SIG-M5 treated with dmso at 0.1 percent for 504 hours (cell line): Measurements from ENCODE around the gene GOT2.
"Not testable (repeated sequence)": the region's sequence is repeated elsewhere in the genome, so short reads cannot be mapped to it uniquely, and the experiment has no call there.

Experiments used
- DNase-seq: peaks from one replicate; lab custom pipeline; 2025; ENCODE audit not compliant: unreplicated experiment; lab: John Stamatoyannopoulos, UW

Gene GOT2

DNA sequence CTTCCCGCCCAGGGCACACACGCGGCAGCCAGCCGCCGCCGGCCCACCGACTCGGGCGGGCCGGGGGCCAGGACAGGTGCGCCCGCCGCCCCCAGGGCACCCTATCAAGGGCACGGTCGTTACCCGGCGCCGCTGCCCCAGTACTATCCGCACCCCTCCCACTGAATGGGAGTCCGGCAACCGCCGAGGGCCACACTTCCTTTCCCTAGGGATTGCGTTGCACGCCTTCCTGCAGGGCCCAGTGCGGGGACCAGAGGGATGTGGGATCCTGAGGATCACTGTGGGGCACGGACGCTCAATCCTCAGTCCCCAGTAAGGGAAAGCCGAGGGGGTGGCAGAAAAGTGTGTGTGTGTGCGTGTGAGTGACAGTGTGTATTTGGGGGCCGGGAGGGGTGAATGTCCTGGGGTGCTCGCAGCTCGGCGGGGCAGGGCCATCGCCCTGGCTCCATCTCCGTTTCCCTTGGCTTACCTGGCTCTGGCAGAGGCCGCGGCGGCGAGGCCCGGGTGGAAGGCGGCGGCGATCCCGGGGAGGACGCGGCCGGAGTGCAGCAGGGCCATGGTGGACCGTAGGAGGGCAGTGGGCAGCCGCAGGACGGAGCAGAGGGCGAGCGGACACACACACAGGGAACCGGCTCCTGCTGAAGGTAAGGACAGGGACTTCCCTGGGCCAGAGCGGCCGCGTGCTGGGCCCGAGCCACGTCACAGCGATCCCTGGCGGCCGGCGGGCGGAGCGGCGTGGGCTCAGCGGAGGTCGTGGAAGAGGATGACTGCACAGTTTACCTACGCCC, at the start of gene GOT2:
TSS of gene GOT2 (minus strand) at position 646 of the 788 bp plus-strand sequence. CDS start at position 558, 88 bp downstream.
- DNase-seq: peak; percentile 69

DNA sequence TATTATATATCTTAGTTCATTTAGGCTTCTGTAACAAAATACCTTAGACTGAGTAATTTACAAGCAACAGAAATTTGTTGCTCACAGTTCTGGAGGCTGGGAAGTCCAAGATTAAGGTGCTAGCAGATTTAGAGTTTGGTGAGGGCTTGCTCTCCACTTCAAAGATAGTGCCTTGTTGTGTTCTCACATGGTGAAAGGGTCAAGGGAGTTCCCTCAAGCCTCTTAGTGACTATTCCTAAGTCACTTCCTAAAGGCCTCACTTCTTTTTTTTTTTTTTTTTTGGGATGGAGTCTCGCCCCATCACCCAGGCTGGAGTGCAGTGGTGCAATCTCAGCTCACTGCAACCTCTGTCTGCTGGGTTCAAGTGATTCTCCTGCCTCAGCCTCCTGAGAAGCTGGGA, 45.2 kb upstream of the GOT2 start:
- DNase-seq: not testable (repeated sequence)

DNA sequence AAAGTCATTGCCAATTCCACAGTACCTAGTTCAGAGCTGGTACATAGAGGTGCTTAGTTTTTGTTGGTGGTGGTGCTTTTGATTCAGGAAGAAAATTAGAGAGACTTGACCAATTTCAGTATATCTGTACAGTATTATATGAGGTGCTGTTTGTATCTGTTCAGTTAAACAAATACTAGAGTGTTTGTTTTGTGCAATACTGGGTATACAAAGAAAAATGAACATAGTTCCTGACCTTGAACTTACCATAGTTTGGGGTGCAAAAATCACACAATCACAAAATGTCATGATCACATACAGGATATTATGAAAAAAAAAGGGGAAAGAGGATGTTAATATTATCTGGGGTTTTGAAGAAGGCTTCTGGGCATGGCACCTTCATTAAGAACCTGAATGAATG, 39.8 kb upstream of the GOT2 start:
- DNase-seq: no peak

DNA sequence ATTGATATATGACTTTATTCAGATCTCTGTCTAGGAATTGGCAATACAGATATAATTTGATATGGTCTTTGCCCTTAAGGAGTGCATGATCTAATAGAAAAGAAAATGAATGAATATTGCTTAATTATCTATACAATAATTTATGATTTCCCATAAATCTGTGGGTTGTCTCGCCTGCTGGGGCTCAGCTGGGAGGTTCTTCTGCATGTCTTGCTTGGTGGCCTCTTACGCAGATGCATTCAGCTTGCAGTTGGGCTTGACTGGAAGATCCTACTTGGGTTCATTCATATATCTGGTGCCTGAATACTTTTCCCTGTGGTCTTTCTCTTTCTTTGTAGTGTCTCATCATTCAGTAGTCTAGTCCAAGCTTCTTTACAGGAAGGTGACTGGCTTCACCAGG, 34.0 kb upstream of the GOT2 start:
- no peak for DNase-seq

DNA sequence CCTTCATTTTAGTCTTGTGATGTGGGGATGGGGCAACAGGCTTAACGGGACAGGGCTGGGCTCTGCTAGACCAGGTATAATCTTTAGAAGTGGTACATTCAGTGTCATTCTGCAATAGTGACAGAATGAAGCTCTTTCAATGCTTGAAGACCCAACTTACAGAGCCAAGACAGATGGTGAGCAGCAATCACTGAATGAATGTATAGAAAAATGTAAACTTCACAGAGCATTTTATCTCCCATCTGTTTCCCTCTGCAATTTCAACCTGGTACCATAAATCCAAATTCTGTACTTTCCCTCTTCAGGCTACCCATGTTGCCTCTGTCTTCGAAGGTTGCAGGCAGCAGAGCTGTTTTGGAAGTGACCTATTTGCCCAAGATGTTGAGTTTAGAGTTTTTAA, 33.5 kb upstream of the GOT2 start:
- no peak for DNase-seq

DNA sequence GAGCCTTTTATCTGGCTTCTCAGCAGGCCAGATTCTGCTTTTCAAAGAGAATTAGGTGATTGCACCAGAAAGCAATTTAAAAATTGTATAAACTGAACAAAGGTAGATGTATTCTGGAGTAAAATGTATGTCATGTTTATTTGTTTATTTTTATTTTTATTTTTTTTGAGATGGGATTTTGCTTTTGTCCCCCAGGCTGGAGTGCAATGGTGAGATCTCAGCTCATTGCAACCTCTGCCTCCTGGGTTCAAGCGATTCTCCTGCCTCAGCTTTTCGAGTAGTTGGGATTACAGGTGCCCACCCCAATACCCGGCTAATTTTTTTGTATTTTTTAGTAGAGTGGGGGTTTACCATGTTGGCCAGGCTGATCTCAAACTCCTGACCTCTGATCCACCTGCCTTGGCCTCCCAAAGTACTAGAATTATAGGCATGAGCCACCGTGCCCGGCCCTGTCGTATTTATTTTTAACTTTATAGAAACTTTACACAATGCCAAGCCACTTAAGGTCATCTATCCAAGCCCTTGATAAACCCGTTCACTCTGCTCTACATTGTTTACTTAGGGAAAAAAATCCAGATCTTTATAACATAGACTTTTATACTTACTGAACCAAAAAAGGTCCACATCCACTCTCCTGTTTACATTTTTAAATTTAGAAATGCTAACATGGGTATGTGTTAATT, 22.7 kb upstream of the GOT2 start:
- no peak for DNase-seq

DNA sequence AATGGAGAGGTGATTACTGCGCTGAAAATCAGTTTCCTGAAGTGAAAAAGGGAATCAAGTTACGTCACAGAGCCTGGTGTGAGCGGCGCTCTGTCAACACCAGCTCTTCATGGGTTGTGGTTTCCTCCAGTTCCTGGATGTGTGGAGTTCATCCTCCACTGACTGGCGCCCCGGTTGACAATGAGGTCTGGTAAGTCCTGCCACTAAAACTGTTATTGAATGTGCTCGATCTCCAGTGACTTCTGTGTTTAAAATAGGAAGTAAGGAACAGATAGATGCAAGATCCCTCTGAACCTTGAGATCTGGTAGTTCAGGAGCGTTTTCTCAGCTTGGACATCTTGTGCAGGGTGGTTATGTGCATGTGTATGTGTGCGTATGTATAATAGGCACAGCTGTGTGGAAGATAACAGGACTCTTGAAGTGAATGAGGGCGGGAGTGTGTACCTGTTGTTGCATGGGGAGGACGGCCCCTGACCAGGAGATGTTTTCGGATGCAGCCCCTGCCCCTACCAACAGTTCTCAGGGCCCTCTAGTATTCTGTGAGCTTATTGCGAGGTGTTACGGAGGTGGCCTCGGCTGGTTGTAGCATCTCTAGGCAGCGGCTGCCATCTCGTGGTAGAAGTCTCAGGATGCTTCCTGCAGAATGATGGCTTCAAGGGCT, 22.0 kb upstream of the GOT2 start:
- peak; percentile 72 for DNase-seq

DNA sequence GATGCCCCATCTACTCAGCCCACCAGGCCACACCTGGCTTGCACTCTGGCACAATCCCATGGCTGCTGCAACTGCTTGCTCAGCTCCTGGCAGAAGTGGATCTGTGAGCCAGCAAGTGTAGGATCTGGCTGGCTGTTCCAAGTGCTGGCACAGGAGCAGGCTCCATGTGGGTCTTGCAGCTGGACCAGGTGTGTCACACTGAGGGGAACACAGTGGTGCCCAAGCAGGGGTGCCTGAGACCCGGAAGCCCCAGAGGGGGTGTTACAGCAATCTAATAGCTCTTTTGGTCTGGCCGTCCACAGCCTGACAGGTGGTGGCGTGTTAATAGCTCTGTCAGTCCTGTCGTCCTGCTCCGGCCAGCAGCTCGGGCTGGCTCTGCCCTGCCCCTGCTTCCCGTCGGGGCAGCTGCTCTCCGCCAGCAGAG, 19.6 kb upstream of the GOT2 start:
- DNase-seq: no peak

DNA sequence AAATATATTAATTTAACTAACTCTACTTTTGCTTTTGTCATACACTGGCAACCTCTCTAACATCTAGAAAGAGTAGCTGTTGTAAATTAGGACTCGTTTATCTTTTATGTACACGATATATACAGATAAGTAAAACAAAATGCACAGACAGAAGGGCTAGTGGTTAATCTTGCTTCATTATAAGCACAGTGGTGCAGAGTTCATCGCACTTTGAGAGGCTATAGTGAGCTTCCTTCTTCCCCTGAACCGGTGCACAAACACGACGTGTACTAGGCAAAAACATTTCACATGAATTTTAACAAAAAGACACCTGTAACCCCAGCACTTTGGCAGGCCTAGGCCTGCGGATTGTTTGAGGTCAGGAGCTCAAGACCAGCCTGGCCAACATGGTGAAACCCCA, 10.4 kb upstream of the GOT2 start:
- DNase-seq: no peak

DNA sequence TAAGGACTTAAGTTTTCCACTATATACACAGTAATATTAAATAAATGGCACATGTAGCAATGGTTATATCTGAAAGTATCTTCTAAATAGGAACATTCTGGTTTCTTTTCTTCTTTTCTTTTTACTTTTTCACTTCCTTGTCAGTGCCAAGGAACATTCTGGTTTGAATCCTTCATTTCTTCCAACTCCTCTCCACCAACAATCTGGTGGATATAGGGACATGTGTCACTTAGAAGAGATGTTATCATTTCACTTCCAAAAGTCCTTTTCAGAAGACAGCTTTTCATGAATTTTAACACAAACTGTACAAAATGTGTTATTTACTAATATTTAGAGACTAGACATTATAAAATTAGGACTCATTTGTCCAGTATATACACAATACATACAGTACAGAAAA, 7.9 kb upstream of the GOT2 start:
- no peak for DNase-seq

DNA sequence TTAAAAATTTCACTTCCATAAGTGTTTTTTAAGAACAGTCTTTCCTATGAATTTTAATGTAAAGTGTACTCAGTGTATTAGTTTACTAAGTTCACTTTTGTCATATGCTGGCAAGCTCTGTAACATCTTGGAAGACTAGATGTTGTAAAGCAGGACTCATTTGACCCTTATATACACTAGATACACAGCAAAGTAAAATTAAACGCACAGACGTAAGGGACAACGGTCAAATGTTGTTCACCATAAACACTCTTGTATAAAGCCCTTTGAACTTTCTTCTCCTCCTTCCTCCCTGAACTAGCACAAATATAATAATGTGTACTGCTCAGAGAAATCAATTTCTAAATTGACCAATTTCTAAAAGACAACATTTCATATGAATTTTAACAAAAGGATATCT, 7.0 kb upstream of the GOT2 start:
- DNase-seq: no peak

DNA sequence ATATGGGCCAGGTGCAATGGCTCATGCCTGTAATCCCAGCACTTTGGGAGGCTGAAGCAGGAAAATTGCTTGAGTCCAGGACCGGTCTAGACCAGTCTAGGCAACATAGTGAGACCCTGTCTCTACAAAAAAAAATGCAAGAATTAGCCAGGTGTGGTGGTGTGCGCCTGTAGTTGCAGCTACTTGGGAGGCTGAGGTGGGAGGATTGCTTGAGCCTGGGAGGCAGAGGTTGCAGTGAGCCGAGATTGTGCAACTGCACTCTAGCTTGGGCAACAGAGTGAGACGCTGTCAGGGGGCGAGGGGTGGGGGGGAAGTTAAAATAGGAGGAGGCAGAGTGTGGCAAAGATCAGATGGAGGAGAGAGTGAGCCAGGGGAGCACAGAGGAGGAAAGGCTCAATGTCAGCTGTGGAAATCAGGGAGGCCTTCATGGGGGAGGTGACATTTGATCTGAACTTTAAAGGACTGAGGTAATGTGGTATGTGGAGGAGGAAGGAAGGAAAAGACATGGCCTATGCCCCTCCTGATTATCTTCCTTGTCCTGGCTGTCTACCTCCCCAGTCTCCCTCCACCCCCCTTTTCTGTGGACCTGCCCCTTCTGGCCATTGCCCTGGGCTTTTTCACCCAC, 4.7 kb upstream of the GOT2 start:
- no peak for DNase-seq

DNA sequence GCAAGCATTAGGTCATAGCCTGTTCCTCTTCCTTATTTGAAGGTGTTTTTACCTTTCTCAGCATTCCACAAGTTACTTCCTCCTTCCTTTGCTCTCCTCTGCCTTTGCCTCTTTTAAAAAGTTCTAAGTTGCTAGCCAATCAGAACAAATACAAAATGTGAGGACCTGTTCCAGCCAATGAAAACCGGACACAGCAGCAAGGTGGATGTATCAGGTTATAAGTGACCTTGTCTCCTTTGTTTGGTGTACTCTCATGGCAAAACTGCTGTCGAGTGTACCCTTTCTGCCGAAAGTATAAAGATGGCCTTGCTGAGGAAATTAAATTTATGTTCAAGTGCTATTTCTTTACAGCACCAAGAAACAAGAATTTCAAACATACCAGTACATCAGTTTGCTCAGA, 2.2 kb upstream of the GOT2 start:
- not testable (repeated sequence) for DNase-seq

DNA sequence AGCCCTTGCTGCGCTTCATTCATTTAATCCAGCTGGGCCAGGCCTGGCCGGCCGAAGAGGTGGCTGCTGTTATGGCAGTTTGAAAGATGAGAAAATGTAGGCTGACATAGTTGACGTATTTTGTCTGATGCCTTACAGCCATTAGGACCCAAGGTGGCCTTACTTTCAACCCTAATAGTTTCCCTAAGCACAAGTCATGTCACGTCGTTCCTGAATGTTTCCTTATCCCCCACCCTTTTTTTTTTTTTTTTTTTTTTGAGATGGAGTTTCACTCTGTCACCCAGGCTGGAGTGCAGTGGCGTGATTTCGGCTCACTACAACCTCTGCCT, 307 bp upstream of the GOT2 start:
- DNase-seq: no peak

DNA sequence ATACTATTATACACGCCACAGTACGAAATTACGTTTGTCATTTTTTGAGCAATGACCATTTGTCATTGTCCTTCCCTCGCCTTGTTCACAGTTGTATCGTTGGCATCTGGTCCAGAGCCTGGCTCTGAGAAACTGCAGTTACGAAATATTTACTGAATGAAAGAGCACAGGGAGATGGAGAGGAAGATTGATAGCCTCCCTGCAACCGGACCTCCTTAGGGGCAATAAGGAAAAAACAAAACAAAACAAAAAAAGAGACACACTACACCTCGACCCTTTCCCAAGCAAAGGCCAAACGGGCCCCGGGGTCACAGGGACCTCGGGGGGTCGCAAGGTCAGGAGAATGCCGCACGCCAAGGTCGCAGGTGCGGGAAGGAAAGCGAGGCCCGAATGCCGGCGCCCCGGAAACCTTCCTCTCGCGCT, 857 bp downstream of the GOT2 start:
- DNase-seq: peak; percentile 49

DNA sequence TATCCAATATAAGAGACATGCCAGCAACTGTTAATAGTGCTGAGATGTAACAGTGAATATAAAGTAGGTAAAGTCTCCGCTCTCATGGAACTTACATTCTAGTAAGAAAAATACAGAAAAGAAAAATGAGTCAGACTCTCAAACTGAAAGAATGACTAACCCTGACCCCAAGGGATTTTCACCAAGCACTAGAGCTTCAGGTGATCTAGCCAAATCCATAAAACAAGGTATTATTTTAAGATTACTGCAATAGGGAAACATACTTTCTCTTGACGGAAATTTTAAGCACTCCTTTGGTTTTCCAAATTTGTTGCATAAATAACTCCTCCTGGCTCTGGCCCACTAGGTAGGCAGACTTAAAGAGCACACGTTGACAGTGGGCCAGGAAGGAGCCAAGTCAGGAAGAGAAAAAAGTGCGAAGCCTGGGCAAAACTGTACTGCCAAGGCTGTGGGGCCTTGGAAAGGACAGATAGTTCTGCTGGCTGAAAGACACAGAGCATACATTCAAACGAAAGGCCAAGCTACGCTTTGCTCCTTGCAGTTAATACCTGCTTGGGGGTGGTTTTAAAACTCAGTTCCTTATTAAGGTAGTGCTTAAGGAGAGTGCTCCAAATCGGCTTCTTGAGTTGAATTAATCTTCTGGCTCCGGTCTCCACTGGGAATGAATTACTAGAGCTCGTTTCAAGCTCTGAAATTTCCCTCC, 1.4 kb downstream of the GOT2 start:
- DNase-seq: no peak

DNA sequence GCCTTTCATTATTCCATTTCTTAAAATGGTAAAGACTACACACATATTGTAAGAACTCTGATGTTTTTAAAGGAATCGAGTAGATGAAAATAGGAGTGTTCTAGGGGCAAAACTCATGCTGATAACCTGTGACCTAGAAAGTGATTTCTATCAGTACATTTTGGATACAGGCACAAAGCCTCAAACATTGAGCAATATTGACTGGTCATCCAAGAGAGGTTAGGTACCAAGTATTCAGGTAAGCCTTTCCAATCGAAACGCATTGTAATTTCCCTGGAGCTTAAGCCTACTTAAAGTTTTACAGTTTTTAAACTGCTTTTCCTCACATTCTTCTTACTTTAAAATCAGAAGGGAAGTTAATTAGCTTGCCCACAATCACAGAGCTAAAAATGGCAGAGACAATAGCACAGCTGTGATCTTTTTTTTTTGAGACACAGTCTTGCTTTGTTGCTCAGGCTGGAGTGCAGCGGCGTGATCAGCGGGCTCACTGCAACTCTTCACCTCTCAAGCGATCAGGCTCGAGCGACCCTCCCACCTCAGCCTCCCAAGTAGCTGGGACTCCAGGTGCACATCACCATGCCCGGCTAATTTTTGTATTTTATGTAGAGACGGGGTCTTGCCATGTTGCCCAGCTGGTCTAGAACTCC, 3.3 kb downstream of the GOT2 start:
- no peak for DNase-seq

DNA sequence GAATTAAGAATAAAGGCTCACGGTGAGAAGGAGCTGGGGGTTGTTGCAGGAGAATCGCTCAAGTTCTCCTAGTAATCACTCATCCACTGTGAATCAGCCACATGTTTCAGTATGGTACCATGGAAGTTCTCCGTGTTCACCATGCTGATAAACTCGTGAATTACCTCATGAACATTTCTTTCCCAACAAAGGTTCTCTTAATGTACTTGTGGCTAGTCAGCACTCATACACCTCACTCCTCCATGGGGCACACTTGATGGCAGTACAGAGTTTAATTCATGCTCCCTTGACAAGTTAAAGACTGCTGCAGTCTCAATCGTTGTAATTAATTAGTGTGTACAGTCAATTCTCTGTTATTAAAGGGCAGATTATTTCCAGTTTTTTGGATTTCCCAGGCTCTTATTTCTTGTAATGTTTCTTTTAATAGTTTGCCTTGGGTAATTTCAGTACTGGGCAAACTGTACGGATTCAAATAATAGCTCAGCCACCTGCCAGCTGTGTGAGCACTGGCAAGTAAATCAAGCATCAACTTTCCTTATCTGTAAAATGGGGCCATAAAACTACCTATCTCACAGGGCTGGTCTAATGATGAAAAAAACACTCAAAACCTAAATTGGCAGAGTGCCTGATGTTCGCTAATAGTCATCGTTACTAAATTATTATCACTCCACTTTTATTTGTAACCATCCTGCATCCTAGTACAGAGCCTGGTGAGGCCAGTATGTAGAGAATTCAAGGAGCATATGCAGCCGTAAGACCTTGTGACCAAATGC, 6.1 kb downstream of the GOT2 start:
- DNase-seq: no peak

DNA sequence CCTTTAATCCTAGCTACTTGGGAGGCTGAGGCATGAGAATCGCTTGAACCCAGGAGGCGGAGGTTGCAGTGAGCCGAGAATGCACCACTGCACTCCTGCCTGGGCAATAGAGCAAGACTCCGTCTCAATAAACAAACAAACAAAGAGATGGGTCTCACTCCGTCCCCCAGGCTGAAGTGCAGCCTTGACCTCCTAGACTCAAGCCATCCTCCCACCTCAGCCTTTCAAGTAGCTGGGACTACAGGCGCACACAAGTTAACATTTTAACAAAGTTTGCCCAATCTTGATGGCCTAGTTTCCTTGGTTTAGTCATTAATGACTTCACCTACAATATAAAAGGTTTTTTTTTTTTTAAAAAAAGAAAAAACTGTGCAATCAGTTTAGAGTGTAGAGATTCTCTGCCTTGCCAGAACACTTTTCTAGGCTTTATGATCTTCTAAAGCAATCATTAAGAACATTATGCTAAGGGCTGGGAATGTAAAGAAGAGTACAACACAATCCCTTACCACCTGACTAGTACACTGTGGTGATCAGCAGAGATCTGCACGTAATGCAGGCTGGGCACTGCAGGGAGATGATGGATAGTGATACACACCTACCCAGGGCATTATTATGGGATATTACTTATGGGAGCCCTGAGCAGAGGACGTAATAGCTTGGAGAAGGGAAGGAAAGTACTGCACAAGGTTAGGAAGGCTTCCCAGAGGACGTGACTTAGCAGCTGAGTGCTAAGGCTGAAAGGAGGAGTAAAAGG, 6.9 kb downstream of the GOT2 start:
- DNase-seq: no peak
